Measurements from ENCODE around the gene HS6ST3.

The HS6ST3 gene

DNA sequence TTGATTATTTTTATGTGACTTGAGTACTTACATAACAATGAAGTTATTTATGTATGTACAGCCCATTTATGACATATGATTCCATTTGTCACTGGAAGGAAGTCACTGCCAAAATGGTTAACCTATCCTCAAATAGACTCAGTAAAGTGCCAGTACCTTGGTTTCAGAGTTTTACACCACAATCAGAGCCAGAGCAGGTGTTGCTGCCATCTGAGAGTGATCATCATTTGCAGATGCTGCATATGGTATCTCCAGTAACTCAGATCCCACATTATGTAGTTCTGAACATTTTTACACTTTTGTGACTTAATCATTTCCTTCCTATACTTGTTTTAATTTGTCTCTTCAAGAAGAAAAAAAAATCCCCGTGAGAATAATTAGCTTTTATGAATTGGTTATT is 313.3 kb downstream of the HS6ST3 start:
- in situ Hi-C loops (cut with MboI; ENCODE audit: low pct_unique_long_range_greater_than_20kb, low sequenced_read_pairs), result no loop called here
- no peak for DNase-seq

DNA sequence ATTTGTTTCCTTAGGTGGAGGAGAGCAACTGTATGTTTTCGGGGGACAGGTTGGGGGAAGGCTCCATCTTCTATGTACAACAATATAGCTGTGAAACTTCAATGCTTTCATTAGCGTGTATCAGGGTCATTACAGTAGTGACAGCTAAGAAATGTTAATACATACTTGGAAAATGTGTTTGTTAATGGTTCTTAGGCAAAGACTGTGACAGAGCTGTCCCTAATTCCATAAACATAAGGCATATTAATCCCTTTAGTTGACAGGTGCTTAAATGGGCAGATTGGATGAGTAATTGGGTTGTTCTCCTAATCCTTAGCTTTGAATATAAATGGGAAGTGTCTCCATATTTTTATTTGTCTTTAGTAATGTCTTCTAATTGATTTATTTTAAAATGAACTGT is 313.7 kb downstream of the HS6ST3 start:
- no peak for DNase-seq
- in situ Hi-C loops (cut with MboI; ENCODE audit: low pct_unique_long_range_greater_than_20kb, low sequenced_read_pairs), result no loop called here

DNA sequence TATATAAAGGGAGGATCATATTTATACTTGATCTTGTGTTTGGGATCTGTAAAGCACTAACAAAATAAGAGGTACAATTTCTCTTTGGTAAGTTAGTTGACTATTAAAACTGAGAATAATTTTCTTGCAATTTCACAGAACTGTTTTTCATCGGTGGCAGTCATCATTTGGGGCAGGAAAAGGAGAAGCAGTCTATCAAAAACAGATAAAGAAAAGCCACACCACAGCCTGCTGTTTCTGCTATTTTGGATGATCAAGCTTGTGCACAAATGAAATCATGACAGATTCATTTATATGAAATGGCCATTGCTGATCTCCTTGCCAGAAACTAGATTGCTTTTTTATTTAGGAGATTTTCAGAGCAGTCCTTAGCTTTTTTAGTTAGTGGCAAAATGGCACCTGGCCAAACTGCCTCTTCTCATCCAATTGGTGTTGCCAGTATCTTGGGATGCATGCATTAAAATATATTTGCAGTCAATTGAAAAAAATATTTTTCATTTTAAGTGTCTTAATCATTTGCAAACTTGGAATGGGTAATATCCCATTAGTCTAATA is 326.0 kb downstream of the HS6ST3 start:
- in situ Hi-C loops (cut with MboI; ENCODE audit: low pct_unique_long_range_greater_than_20kb, low sequenced_read_pairs), result no loop called here
- no peak for DNase-seq

DNA sequence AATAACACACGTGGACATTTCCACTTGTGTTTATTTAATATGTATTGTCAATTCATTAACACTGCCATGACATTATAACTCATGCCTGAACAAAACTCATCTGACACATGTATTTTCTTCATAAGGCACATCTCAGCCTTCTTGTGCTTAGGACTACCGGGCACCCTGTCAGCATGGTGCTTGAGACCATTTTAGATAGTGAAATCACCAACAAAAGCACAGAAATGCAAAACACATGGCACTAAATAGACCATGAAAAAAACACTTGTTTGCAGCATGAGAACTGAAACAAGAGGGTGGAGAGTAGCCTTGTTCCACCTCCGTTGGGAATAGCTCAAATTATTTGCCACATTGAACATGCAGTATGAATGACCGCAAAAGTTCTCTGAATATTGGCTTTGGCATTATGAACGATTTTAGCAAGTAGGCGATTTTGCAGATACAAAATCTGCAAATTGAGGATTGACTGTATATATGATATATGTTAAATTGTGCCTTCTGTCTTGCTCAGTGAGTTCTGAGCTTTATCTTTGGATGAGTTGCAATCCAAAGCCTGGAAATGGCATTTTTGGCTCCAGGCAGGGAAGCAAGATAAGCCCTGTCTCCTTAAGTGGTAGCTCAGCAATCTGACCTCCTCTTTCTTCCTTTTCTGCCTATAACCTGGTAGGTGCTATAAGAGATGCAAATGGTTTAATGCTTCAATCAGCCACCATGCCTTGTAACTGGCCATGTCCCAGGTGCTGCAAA is 328.2 kb downstream of the HS6ST3 start:
- in situ Hi-C loops (cut with MboI; ENCODE audit: low pct_unique_long_range_greater_than_20kb, low sequenced_read_pairs), result no loop called here
- DNase-seq, result no peak

DNA sequence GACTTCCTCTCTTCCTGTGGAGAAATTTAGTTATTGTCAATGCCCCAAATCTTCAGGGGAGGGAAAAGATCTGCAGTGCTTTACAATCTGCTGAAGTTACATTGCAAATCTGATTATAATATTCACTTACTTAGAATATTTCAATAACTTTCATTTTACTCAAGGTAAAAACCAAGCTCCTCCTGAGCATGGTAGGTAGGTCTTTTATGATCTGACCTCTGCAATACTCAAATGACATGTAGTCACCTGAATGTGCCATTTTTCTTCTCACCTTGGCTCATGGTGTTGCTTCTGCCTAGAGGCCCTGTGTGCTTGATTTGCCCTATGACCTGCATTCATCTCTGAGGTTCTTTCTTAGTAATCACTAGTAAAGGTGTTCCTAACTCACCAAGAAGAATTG is 331.4 kb downstream of the HS6ST3 start:
- in situ Hi-C loops (cut with MboI; ENCODE audit: low pct_unique_long_range_greater_than_20kb, low sequenced_read_pairs), result no loop called here

DNA sequence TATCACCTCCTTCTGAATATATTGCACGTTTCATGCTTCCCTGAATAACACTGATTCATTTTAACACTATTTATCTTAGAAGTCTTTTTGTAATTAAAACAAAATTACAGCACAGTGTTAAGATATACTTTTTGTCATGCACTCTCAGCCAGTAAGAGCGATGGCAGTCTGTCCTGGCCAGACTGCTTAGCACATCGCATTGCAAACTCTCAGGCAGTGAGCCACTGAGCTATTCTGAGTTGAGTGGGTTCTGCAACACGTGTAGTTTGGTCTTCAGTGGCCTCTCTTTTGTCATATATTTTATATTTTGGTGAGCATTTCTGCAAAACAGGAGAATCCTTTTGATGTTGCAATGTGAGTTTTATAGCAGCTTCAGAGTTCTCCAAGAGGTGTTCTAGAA is 332.1 kb downstream of the HS6ST3 start:
- DNase-seq, result no peak
- in situ Hi-C loops (cut with MboI; ENCODE audit: low pct_unique_long_range_greater_than_20kb, low sequenced_read_pairs), result no loop called here

More for the DNA sequence above, 331.4 kb downstream of the HS6ST3 start:
- DNase-seq, result no peak

DNA sequence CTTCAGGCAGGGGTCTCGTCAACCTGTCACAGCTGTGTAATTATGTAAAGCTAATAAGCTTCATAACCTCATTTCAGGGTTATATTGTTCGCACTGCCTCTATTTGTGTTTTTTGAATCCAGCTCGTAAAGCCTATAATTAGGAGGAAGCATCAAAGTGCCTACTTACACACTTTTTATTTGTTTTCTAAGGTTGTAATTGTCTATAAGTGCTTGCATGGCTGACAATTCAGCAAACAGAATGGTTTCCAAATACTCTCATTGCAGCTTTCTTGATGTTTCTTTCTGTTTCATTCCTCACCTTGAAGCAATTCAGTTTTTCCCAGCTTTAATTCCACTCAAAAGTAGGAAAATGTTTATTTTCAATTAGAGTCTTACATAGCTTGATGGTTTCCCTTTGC is 336.3 kb downstream of the HS6ST3 start:
- in situ Hi-C loops (cut with MboI; ENCODE audit: low pct_unique_long_range_greater_than_20kb, low sequenced_read_pairs), result no loop called here
- DNase-seq, result no peak

DNA sequence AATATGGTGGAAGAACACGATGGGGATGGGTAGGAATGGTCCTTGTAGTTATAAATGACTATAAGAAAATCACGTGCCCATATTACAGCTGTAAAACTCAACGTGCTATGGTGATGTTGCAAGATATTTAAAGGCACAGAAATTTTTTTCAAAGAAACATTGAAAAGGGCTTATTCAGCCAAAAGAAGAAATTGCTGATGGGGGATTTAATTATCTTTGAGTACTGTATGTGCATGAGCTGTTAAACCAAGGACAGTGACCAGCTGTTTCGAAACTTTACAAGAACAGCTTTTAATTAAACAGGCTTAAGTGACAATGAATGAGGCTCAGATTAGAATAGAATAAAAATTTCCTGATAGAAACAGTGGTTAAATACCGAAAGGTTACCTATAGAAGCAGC is 339.0 kb downstream of the HS6ST3 start:
- DNase-seq, result no peak
- in situ Hi-C loops (cut with MboI; ENCODE audit: low pct_unique_long_range_greater_than_20kb, low sequenced_read_pairs), result no loop called here

DNA sequence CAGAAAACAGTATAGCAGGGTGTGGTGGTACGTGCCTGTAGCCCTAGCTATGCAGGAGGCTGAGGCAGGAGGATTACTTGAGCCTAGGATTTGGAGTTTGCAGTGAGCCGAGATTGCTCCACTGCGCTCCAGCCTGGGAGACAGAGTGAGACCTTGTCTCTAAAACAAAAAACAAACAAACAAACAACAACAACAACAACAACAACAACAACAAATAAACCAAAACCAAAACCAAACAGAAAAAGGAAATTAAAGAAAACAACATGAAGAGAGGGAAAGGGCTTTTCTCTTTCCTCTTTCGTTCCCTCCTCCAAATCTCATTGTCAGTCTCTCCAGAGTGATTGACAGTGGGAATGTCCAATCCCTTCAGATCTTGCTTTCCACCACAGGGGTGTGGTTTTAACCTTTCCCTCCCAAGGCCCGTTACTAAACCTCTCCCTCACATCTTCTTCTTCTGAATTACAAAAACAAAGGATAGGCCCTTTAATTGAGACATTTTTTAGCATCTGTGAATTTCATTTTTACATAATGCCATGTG is 341.2 kb downstream of the HS6ST3 start:
- DNase-seq, result no peak
- in situ Hi-C loops (cut with MboI; ENCODE audit: low pct_unique_long_range_greater_than_20kb, low sequenced_read_pairs), result no loop called here

DNA sequence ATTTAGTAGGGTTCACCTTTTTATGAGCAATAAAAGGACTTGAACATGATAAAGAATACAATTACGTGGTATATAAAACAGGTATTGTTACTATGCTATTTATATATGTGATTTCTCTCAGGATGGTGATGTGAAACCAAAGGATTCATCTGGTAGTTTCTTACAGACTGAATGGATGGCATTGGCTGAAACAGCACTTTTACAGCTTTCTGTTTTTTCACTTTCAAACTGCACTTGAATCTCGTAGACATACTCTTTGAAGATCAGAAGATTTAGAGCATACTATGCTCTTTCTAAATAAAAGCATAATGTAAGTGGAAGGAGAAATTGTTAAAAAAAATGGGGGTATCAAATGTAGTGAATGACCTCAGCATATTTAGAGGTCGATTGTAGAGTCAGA is 354.8 kb downstream of the HS6ST3 start:
- no peak for DNase-seq
- in situ Hi-C loops (cut with MboI; ENCODE audit: low pct_unique_long_range_greater_than_20kb, low sequenced_read_pairs), result no loop called here

DNA sequence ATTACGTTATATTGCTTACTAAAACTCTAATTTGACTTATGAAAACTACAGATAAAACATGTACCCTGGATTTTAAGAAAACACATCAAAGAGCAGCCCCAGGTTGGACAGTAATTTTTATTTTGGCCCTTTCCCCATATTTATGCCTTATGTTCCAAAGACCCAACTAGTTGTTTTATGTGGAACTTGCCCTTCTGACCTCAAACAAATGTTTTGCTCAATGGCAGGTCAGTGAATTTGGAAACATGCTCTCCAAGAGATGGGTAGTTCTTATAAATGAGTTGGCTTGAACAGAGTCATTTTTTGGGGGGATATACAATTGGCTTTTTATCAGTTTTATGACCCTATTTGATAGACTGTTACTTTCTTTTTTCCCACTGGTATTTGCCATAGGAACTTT is 360.0 kb downstream of the HS6ST3 start:
- DNase-seq, result no peak
- in situ Hi-C loops (cut with MboI; ENCODE audit: low pct_unique_long_range_greater_than_20kb, low sequenced_read_pairs), result no loop called here

DNA sequence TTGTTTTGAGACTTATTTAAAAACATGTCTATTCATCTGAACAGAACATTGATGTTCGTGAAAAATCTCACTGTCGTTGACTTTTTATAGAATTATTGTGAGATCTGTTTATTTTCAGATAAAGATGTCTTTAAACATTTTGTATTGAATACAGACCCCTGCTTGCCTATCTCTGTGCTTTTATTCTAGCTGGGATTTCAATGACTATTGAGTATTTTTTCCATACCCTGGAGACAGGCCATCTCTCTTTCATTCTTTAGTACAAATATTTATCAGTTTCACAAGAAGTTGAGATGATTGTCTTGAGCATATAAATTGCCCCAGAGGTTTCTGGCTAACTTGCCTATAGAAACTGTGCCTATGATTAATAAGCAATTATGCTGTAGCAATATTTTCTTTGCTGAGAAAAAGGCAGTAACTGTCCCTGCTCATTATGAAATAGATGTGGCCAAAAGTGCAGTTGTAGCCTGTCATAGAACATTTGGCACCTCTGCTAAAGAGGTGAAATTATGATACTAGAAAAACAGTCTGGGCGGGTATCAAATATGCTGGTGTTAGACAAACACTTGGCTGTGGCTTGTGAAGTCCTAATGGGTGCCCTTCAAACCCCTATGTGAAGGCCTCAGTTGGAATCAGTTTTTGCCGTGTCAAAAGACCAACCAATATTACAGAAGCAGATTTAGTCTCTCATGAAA is 360.6 kb downstream of the HS6ST3 start:
- in situ Hi-C loops (cut with MboI; ENCODE audit: low pct_unique_long_range_greater_than_20kb, low sequenced_read_pairs), result no loop called here

DNA sequence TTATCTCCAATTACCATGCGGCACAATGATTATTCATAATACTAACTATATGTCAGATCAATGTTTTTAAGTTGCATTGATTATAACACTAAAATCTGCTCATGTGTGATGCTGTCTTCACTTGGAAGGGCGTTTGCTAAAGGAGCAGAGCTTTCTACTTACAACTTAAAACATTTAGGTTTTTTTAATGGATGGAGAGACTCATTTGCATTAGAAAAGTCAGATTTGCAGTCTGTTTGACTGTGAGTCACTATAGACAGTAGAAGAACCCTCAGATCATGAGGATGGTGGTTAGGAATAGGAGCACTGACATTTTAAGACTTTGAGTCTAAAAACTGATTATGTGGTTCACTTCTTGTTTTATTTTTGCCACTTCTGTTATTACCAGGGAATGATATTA is 364.6 kb downstream of the HS6ST3 start:
- in situ Hi-C loops (cut with MboI; ENCODE audit: low pct_unique_long_range_greater_than_20kb, low sequenced_read_pairs), result no loop called here
- DNase-seq, result no peak

More for the DNA sequence above, 360.6 kb downstream of the HS6ST3 start:
- no peak for DNase-seq

DNA sequence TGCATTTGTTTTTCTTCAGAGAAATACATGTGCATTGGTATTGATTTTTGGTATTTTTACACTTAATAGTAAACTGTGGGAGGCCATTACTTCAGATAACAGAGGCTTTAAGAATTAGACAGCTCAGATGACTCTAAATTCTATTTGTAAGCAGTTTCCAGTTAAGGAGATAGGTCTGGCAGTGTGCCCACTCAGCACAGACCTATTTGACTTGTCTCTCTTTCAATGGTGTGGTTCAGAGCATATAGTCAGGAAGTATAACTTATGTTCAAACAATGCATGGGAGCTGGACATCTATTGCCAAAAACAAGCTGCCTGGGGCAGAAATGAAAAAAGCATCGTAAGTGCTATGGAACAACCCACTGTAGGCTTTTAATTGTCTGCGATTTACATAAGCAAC is 370.7 kb downstream of the HS6ST3 start:
- DNase-seq, result no peak
- in situ Hi-C loops (cut with MboI; ENCODE audit: low pct_unique_long_range_greater_than_20kb, low sequenced_read_pairs), result no loop called here

DNA sequence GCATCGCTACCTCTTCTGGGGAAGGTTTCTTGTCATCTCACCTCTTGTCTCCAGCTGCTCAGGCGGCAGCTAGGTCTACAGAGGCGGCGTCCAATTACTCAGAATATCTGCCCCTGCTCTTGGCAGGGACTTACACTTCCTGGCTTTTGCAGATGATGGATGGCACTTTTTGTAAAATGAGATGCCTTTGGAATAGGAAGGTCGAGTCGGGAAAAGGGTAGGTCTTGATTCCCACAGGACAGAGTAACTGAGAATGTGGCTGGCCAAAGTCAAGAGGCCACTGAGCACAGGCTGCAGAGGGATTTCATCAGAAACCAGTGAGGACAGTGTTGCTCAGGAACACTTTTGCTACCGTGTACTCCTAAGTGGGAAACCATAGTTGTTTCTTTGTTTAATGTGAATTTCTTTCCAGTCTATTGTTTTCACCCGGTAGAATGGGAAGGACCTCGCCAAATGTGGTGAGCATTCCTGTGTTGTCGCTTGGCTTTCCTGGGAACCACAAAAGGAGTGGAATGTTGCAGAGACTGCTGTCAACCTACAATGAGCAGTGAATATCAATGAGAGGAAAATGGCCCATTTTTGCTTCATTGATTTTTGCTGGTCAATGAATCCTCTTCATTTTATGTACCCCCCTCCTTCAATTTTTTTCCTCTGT is 383.7 kb downstream of the HS6ST3 start:
- in situ Hi-C loops (cut with MboI; ENCODE audit: low pct_unique_long_range_greater_than_20kb, low sequenced_read_pairs), result no loop called here
- DNase-seq, result no peak

DNA sequence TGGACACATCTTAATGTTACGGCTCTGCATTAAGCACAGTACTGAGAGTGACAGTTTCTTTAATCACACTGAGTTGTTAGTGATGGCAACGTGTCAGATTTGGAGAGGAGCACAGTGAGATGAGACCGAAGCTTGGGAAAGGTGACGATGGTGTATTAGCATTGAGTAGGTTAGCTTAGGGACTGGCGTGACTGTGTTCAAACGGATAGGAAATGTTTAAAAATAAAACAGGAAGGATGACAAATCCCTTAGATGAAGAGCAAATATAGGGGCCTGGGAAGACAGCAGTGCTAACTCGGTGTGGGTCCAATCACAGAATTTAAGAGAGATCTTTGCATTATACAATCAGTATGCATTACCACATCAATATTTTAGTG is 384.3 kb downstream of the HS6ST3 start:
- no peak for DNase-seq

DNA sequence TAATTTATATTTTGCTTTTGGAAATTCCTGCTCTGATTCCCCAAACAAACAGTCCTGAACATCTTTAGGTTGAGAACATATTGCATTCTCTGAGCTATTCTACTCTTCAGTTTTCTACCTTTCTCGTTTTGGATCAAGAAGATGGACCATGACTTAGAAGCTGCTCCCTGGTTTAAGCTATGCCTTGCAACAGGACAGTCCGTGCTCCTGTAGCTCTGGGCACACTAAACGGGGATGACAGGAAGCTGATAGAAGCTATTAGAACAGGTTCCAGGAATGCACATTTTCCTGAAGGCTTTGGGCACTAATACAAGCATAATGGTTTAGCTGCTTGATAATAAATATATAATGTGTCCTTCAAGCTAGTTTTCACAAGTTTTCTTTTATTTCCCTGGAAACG is 385.2 kb downstream of the HS6ST3 start:
- in situ Hi-C loops (cut with MboI; ENCODE audit: low pct_unique_long_range_greater_than_20kb, low sequenced_read_pairs), result no loop called here
- no peak for DNase-seq

More for the DNA sequence above, 384.3 kb downstream of the HS6ST3 start:
- in situ Hi-C loops (cut with MboI; ENCODE audit: low pct_unique_long_range_greater_than_20kb, low sequenced_read_pairs), result no loop called here

DNA sequence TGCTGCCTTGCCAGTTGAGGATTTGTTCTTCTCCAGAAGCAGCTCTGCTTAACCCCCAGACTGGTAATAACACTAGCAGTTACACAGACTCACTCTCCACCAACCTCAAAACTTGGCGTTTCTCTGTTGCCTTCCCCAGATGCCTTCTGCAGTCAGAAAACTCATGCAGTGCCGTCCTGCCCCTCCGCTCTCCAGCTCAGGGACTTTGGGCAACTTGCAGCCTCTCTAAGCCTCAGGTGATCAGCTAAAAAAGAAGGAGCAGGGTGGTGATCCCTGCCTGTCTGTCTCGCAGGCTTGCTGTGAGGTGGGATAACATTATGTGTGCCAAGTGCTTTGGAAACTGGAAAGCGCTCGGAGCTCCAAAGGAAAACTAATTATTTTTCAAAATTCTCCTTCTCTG is 391.6 kb downstream of the HS6ST3 start:
- DNase-seq, result no peak
- in situ Hi-C loops (cut with MboI; ENCODE audit: low pct_unique_long_range_greater_than_20kb, low sequenced_read_pairs), result no loop called here

DNA sequence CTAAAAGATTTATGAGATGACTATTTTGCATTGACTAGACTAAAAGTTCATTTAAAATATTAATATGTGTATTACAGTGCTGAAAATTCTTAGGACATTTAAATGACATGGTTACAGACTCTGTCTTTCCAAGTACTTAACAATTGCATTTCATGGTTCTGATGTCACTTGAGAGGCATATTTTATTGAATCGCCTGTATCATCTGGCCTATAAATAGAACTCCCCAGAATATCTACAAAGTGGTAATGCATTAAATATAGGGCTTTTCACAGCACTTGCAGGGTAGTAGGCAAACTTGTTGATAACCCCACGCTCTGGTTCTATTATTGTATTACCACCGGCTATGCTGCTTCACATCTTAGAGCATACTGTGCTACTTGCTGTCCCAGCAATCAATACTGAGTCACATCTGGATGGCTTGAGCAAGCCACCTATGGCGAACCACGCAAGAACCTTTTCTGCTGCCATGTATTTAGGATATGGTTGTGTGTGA is 400.6 kb downstream of the HS6ST3 start:
- DNase-seq, result no peak
- in situ Hi-C loops (cut with MboI; ENCODE audit: low pct_unique_long_range_greater_than_20kb, low sequenced_read_pairs), result no loop called here

DNA sequence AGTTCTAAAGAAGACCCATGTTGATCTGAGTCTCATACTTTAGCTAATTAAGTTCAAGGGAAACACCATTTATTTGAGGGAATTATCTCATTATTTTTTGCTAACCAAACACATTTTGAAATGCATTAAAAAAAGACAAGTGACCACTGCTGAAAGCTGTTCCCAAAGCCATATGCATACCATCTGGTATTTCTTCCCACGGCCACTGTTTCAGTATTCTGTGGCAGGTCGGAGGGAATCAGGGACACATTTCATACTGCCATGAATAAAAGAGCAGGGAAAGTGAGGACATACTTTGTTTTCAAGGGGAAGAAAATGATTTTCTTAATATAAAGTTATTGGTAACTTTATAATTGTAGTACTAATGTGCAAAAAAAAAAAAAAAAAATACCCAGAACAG is 401.2 kb downstream of the HS6ST3 start:
- no peak for DNase-seq
- in situ Hi-C loops (cut with MboI; ENCODE audit: low pct_unique_long_range_greater_than_20kb, low sequenced_read_pairs), result no loop called here
